GM21786 (cell line): ENCODE data around the gene SDR42E1.

ENCODE experiments used
- ATAC-seq: cut with Tn5 transposase; IDR thresholded peaks from one replicate; pipeline ENCODE4 v1.9.1; 2021; ENCODE audit not compliant: unreplicated experiment

SDR42E1 gene, protein sequence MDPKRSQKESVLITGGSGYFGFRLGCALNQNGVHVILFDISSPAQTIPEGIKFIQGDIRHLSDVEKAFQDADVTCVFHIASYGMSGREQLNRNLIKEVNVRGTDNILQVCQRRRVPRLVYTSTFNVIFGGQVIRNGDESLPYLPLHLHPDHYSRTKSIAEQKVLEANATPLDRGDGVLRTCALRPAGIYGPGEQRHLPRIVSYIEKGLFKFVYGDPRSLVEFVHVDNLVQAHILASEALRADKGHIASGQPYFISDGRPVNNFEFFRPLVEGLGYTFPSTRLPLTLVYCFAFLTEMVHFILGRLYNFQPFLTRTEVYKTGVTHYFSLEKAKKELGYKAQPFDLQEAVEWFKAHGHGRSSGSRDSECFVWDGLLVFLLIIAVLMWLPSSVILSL

DNA sequence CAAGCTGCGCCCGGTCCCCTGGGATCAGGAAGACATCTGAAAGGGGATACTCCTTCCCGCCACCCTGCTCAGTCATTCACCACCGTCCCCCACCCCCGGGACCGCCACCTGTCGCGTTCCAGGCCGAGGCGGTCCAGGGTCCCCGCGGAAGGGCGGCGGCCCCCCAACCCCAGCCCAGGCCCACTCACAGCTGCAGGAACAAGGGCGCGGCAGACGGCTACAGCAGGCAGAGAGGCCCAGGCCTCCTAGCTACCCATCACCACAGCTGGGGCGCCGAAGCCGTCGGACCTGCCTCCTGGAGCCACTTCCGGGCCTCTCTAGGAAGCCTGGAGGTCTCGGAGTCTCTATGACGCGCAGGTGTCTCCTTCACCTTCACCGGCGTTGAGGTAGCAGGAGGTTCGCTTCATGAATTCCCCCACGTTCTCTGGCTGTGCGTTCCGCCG lies at the start of gene SDR42E1:
TSS of gene SDR42E1 (minus strand) at position 272 of the 443 bp plus-strand sequence. CDS start 10,612 bp downstream, outside the sequence.
- ATAC-seq: peak; percentile 82

DNA sequence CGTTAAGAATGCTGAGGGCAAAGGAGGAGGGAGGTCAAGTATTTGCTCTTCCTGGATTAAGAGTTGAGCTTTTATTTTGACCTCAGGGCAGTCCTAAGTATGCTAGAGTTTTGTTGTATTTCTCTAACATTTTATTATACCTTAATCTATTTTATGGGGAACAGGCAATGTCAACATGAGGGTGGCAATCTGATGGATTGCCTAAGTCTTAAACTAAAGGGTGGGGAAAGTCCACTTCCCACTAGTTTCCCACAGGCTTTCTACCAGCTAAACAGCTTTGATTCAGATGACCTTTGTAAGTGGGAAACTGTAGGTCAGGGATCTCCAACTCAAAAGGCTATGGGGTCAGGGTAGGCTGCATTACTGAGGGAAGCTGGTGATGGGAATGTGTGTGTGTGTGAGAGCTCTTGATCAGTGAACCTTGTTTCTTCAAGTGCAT lies 48.7 kb upstream of the SDR42E1 start:
- no peak for ATAC-seq

DNA sequence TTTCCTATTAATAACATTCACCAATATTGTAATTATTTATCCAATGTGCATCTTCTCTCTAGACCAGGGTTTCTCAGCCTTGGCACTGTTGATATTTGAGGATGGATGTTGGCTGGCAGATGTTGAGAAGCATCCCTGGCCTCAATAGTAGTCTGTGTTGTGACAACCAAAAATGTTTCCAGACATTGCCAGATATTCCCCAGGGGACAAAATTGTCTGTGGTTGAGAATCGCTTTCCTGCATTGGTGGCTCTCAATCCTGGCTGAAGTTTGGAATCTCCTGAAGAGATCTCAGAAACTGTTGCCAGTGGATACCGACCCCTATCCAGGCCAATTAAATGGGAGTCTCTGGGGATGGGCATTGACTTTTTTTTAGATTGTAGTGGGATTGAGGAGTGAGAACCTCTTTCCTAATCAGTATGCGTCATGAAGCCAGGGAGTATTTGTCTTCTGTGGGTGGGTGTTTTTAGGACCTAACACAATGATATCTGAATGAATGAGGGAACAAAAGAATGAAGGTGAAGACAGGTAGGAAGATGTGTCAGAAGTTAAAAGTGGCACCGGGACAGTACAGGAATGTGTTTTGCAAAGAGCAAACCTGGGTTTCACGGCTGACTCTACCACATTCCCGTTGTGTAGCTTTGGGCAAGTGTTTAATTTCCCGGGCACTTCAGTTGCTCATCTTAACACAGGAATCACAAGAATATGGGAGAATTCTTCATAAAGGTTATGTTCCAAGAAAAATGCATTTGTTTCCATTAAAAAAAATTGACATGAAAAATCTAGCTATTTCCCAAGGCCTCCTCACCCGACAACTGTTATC lies 48.1 kb upstream of the SDR42E1 start:
- ATAC-seq: no peak

DNA sequence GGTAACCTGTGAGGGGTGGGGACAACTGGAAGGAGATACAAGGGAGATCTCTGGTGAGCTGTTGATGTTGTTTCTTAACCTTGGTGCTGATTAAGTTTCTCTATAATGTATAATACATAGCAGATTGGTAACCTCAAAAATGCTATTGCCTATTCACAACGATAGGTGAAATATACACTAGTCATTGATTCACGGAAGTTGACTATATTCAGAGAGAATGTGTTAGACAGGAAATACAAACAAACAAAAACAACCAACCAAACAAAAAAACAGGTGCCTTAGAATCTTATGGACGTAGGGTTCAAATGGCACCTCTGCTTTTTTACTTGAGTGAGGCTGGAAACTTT lies 45.3 kb upstream of the SDR42E1 start:
- no peak for ATAC-seq

DNA sequence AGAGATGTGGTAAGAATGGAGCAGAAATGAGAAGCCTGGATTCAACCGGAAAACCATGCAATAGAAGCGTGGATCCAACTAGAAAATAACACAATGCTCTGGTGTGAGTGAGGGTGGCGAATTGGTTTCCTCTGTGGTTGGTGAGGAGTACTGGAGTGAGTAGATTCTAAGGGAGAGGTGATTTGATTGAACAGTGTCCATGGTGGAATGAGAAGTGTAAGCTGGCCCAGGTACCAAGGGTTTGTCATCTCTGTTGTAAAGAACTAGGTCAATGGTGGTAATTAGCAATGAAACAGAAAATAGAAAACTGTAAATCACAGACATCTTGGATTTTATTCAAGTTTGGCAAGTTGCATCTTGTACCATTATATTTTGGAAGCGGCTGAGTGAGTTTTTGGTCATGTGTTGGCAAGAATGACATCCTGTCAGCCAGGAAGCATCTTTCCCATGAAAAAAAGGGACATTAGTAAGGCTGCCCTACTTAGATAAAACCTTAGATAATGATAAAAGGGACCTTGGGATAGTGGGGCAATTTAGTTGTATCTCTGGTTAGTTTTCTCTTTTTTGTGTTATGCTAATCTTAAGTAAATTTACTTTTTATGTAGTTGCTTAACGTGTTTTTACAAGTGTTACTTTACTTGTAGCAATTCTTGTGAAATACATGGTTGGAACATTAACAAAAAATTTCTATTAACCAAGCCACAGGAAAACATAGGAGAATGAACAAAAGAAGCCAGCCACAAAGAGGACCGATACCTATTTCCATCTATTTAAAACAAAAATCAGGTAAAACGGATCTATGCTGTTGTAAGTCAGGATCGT lies 44.7 kb upstream of the SDR42E1 start:
- no peak for ATAC-seq

DNA sequence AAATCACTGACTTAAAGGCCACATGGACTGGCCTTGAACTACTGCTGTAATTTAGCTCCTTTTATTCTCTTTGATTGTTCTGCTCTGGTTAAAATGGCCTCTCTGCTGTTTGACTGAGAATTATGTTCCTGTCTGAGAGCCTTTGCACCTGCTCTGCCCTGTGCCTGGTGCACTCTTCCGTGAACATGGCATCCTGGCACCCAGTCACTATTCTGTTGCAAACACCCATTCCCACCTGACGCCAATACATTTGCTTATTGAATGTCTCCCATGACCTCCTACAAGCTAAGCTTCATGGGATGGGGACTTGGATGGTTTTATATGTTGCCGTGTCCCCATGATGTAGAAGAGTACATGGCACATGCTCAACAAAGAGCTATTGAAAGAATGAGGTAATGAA lies 43.8 kb upstream of the SDR42E1 start:
- ATAC-seq: no peak

DNA sequence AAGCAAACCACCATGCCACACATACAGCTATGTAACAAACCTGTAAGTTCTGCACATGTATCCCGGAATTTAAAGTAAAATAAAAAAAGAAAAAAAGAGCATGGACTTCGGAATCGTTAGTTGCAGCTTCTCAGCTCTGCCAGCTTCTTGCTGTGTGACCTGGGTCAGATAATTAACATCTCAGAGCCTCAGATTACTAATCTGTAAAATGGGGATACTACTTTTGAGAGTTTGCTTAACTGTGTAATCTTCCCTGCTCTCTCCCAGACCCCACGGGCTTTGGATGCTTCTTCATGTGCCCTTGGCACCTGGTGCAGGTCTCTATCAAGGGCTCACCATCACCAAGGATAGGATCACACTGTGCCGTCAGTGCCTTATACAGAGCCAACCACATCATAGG lies 40.4 kb upstream of the SDR42E1 start:
- ATAC-seq: no peak

DNA sequence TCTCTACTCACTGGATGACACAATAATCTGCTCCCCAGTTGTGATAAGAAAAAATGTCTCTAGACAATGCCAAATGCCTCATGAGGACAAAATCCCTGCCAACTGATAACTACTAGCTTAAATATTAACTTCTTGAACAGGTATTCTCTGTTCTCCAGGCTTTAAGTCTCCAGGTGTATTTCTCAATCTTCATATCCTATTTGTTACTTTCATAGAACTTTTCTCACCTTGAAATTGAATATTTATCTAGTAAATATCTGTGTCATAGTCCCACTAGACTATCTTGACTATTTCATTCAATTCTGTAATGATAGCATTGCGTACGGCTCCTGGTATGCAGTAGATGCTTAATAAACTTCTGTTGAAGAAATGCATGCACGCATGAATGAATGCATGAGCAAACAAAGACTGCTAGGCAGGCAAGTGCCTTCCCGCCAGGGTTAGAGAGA lies 39.7 kb upstream of the SDR42E1 start:
- ATAC-seq: no peak

DNA sequence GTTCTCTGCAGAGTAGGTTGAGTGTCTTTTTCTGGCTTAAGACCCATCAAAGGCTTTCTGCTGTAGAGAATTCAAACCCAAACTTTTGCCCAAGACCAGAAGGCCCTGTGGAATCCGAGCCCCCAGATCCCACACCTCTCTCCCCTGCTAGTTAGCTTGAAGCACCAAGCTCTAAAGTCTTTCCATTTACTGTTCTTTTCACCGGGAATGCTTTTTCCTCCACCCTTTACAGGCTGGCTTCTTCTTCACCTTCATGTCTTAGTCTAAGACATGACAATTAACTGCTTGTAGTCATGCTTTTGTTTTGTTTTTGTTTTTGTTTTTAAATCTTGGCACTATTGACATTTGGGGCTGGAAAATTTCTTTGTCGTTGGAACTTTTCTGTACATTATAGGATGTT lies 39.2 kb upstream of the SDR42E1 start:
- no peak for ATAC-seq

DNA sequence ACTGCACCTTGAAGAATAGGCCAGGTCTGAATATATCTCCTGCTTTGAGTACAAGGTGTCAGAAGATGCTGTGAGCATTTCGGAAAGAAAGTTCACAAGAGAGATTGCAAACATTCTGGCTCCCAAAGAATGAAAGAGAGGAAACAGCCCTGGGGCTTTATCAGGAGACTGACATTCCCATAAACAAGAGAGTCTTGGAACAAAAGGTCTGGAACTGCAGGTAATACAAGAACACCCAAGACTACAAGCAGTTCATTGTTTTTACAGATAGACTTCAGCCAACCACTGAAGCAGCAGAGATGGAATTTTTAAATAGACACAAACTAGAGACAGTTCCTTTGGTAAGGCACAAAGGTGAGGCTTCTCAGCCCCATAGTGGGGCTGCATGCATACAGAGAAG lies 38.2 kb upstream of the SDR42E1 start:
- ATAC-seq: no peak

DNA sequence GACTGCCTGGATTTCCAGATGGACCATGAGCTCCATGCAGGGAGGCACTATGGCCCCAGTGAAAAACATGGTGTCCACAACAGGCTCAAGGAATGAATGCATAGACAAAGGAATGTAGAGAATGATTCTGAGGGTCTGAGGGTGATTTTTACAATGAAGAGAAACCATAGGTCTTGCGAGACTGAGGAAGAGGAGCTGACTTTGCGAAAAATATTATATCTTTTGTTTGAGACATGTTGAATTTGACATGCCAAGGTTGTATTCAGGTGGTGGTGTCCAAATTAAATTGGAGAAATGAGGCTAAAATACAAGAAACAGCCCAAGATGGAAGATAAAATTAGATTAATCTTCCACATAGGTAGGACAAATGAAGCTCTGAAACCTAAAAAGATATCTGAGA lies 36.5 kb upstream of the SDR42E1 start:
- no peak for ATAC-seq

DNA sequence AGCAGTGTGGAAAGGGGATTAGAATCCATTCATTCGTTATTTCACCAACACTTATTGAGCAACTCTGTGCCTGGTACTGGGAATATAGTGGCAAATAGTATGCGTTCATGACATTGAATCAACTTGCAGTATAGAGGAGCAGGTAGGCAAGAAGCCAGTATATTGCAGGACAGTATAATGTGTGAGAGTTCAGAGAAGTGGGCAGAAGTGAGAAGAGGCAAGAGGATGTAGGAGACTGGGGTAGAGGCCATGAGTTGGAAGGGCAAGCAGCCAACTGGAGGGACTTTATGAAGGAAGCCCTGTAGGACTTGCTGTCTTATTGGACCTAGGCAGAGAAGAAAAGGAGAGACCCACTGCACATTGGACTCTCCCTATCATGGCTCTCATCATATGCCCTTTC lies 36.1 kb upstream of the SDR42E1 start:
- no peak for ATAC-seq

DNA sequence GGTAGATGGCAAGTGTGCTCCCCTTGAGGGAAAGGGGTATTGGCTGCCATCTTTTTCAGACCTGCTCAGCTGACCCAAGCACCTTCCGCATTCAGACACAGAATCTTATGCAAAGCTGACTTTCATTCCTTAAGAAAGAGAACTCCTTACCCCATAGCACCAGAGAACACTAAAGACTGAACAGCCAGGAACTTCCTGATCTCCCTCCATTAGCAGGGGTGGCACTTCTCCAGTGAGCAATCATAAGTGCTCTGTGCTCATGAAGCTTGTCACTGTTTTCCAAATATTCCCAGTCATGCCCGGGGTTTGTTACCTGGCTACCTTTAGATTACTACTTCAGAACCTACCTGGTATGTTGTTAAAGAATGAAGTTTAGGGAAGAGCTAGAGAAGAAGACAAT lies 35.7 kb upstream of the SDR42E1 start:
- ATAC-seq: no peak

DNA sequence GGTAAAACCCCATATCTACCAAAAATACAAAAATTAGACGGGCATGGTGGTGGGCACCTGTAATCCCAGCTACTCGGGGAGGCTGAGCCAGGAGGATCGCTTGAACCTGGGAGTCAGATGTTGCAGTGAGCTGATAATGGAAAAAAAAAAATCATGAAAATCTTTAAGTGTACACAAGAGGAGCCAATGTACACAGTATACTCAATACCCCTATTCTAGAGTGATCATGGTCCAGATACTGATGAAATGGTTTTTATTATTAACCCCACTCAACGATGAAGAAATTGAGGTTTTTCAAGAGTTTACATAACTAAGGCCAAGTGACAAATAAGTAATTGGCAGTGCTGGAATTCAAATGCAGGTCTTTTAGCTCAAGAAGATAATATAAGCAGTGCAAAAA lies 35.3 kb upstream of the SDR42E1 start:
- ATAC-seq: no peak

DNA sequence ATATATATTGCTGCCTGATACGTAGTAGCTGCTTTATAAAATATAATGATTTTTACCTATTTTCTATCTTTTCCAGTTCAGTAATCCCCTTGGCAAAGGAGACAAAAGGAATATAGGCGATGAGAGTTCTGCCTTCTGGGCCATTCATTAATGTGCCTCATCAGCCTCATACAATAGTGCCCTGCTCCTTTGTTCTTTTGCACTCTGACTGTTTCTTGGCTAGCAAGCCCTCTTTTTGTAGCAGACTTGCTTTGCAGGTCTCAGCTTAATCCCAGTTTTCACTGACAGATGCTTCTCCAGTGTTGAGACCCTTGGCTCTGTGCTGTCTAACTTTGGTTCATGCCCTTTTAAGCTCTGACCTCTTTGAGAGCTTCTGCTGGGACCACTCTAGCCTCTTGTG lies 34.2 kb upstream of the SDR42E1 start:
- ATAC-seq: no peak

DNA sequence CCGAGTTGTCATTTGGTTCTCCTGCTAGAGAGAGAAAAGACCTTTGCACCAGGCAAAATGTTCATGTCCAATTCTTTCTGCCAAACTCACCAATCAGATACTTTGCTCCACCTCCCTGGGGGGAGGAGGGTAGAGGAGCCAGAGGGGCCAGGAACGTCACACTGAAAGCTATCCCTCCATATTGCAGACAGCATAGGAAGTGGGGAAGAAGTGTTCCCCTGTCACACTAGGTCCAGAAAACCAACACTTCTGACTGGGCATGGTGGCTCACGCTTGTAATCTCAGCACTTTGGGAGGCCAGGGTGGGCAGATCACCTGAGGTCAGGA lies 33.3 kb upstream of the SDR42E1 start:
- ATAC-seq: no peak

DNA sequence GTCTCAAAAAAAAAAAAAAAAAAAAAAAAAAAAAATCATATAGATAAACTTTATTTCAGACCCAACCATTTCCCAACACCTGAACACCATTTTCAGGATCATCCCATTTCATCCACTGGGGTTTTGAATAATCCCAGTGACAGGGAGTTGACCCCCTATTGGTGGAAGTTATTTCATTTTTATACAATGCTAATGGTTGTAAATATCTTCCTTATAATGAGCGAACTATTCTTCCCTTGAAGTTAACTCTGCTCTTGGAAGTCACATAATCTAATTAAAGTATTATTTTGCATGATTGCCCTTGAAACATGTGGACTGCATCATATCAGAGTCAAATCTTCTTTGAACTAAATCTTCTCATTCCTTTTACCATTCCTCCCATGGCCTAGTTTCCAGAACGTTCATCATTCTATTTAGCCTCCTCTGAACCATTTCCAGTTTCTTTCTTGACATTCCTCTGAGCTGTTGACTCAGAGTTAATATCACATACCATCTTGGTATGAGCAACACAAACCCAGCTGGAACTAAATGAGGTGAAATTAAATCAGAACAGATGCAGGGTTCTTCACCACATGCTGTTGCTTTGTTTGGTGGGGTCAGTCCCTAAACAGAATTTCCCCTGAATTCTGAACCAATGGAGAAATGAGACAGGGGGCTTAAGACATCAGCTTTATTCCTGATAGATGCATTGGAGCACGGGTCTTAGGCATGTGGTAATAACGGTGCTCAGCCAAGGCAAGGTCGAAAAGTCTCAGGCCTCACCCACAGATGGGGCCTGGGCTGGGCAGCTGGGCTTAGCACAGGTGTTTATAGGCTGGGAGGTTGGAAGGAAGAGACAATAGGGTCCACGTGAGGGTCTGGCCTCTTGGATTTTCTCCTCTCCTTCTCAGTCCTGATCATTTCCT lies 32.7 kb upstream of the SDR42E1 start:
- ATAC-seq: no peak

DNA sequence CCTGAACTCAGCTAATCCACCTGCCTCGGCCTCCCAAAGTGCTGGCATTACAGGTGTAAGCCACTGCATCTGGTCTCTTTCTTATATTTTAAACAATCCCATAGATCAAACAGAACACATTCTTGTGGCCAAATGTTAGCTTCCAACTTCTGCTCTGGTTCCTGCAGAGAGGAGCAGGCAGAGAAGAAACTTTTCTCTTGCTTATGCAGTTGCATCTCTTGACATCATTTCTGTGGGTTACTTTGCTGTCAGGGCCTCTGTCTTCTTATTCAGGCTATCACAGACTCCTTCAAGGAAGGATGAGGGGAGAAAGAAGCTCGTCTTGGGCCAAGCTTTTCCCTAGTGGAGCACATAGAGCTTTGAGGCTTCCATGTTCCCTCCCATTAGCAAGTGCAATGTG lies 31.6 kb upstream of the SDR42E1 start:
- no peak for ATAC-seq

DNA sequence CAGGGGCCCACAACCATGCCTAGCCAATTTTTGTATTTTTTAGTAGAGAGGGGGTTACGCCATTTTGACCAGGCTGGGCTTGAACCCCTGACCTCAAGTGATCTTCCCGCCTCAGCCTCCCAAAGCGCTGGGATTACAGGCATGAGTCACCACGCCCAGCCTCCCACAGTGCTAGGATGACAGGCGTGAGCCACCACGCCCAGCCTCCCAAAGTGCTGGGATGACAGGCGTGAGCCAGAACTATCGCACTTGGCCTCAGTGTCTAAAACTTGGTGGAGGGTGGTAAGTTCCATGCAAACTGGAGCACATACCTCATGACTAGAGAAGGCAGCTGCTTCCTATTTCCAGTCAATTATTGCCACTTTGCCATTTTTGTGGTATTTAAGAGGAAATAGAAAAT lies 30.9 kb upstream of the SDR42E1 start:
- ATAC-seq: no peak

DNA sequence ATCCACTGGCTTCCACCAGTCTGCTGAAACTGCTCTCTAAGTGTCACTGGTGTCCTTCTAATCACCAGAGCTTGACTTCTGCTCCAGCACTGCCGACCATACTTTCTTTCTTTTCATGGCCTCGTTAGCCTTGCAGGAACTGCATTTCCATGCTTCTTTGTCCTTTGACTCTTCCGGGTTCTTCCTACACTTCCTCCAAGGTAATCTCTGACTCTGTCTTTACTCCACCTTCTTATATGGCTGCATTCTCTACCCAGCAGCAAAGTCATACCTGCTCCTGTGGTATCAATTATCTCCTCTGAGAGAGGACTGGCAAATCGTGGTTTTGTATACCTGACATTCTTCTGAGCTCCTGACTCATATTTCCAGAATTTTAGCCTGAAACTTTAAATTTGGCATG lies 30.3 kb upstream of the SDR42E1 start:
- no peak for ATAC-seq

DNA sequence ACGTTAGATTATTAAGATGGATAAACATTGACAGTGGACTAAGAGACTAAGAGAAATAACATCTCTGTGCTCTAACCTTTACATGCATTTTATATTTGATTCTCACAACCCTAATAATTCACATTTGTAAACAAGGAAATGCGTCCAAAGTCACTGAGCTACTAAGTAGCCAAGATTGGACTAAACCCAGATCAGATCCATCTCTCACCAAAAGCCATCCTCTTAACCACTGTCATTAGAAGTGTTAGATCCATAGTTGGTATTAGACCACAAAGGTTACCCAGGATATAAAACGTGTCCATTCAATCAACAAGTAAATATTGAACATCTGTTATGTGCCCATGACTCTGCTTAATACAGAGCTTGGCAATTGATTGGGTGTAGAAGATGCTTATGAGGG lies 29.0 kb upstream of the SDR42E1 start:
- no peak for ATAC-seq
